Kidney capillary endothelial cell (primary cell): ENCODE measurements around the gene TUB.

Source experiments
- DNase-seq: peaks from one replicate; pipeline ENCODE4 v3.0.0-alpha.2; 2018; ENCODE audit warnings: low spot score

Gene TUB

GRCh38 chr11:8069771-8070170 is 11.2 kb upstream of the TUB start:
- DNase-seq = no peak

- peak; percentile 33 for DNase-seq
These were observed 10.4 kb upstream of the TUB start for GRCh38 chr11:8070417-8071115.

GRCh38 chr11:8071616-8072581 is 9.1 kb upstream of the TUB start:
- no peak for DNase-seq

DNA sequence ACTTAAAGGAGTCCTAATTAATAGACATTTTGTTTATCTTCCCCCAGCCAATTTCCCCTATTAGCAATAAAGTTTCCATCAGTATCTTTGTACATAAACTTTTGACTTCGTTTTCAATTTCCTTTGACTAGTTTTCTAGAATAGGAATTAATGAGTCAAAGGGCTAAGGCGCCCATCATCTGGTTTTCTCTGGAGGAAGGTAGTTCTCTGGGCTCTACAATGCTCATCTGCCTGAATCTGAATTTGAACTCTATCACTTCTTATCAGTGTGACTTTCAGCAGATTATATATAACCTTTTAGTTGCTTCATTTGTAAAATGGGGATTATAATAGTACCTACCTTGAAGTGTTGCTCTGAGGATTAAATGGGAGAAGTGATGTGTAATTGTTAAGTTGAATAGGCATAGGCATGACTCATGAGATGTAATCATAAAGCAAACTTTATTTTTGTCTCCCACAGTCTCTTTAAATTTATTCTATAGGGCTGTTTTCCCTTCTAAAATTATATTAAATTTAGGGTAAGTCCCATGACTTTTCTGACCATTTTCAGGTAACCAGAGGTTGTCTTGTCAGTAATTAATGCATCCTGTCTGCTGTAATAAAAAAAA is 5.8 kb upstream of the TUB start:
- no peak for DNase-seq

DNA sequence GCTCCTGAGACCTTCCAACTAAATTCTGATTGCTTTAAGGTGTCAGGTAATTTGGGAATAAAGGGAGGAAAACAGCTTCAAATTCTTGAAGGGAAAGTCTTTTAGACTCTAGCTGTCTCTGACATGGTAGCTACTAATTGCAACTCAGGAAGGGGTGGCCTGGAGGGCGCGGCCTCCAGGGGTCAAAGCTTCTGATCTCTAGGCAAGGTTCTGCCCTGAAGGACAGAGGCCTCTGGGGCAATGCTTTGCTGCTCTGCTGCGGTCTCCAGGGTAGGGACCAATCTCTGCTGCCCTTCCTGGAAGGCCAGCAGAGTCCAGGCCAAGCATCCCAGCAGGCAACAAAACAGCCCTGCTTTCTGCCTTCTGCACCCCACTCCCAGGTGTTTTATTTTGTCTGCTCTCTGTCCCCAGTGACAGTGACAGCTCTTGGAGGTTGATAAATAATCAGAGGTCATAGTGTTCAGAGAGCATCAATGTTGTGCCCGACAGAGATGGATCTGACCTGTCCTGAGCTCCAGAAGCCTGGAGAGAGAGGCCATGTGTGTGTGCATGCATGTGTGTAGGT is 1.8 kb upstream of the TUB start:
- DNase-seq = no peak

DNA sequence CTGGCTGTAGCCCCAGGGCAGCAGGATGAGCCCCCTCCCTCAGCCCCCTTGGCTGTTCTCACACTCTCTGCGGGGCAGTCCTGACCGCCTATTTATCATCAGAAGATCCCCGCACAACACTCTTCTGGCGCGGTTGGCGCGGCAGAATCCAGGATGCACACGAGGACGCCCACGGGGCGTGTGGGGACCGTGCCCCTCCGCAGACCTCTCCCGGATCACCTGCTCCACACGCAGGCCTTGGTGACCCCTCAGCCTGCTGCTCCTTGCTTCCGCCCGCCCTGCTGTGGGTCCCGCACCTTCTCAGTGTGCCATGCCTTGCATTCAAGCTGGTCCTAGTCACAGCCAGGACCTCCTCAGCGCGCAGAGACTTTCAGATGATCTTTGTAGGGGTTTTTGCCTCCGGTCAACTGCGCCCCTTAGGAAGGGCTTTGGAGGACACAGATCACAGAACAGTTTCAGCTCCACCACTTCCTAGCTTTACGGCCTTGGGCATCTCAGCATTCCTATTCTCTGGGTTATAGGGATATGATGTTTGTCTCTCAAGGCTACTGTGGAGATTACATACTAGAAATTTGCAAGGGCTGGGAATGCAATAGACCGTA is 841 bp upstream of the TUB start:
- no peak for DNase-seq

DNA sequence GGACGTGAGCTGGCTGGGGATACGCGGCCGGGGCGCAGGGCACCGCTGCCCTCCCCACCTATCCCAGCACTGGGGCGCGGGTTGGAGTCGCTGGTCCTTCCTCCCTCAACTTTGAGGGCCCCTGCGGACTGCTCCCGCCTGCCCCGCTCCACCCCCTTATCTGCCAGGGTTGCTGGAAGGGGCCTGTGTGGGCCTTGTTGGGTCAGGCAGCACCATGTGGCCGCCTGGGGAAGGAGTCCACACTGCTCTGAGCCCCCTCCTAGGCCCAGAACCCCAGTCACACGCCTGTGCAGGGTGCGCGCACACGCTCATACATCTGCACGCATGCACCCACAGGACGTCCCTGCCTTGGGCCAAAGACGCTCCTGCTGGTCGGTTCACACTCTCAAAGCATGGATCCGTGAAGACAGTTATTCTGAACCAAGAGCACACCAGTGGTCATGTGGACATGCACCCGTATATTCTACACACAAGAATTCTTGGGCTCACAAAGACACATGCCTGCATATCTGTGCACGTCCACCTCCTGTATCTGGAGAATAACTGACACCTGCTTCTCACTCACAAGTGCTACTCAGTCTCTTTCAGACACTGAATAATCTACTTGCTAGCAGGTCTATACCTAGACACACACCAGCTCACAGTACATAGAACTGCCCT is 710 bp downstream of the TUB start:
- no peak for DNase-seq

DNA sequence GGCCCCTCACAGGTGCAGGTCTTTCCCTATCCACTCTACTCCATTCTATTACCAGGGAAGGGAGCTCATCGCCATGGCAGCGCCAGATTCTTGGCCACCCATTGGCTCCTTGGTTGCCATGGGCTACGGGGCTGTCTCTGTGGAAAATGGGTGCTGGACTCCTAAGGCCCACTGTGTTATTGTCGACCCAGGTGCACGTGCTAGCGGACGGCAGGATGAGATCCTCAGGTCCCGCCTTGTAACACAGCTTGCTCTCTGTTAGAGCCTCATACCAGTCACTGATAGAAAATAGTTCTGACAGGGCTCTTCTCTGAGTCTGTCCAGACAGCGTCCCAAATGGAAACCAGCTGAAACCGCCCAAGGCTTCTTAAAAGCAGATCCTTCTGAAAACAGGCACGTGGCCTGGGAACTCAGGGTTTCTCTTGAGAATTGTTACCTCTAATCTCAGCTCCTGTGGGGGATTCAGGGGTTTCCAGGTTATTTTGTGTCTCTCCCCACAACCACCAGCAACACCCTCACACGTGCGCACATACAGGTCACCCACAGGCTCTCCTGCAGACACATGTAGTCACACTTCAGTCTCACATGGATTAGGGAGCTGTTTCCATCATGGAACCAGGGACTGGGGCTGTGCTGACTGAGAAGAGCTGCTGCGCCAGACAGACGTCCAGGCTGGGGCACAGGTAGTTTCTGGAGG is 1.5 kb downstream of the TUB start:
- no peak for DNase-seq

- DNase-seq = no peak
These were observed 2.0 kb downstream of the TUB start for GRCh38 chr11:8083088-8083395.

DNA sequence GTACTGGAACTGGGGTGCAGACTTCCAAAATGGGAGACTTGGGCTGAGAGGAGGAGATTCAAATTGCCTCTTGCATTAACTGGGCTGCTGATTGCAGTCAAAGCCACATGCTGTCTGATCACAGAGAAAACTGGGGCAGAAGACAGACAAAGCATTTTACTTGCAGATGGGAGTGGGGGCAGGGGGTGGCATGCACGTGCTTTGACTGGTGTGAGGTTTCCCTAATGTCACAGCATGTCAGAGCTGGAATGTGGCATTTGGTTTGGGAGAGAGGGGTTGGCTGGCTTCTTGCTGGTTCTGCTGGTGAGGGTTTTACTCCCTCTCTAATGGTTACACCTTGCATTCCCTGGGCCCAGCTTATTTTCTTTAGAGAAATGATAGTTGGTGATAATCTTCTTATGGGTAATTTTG is 2.9 kb downstream of the TUB start:
- DNase-seq = no peak

DNA sequence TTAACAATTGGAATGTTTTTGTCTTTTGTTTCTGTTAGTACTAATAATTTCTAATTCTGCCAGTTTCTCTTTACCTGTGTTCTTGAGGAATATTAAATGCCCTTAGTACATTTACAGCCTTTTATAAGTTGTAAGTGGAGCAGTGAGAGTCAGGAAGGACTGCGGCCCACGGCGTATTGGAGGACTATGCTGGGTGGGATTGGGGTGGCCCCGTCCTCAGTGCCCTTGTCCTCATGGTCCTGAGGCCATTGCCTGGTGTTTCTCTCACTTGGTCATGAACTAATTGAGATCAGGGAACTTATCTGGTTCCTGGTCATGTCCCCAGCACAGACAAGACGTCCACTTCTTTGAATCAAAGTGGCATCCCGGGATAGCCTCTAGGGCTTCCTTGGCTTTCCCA is 3.3 kb downstream of the TUB start:
- no peak for DNase-seq

GRCh38 chr11:8085011-8085645 is 4.1 kb downstream of the TUB start:
- no peak for DNase-seq

DNA sequence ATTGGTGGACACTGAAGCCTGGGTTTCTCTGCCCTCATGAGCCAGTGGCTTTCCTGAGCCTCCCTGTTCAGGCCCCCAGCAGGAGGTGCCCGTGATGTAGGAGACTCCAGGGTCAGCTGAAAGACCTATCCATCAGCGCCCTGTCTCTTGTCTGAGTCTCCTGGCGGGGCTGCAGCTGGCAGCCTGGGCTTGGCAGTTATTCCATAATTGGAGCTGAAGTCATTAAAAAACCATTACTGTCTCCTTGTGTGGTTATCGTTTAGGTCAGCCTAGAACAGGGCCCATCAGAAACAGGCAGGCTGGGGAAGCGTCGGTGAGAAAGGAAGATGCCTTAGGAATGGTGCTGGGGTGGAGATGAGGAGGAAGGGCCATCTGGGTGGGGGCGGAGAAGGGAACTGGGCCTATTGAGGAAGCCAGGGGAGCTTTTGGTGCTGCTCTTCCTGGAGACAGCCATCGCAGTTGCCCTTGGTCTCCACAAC is 5.0 kb downstream of the TUB start:
- no peak for DNase-seq

DNA sequence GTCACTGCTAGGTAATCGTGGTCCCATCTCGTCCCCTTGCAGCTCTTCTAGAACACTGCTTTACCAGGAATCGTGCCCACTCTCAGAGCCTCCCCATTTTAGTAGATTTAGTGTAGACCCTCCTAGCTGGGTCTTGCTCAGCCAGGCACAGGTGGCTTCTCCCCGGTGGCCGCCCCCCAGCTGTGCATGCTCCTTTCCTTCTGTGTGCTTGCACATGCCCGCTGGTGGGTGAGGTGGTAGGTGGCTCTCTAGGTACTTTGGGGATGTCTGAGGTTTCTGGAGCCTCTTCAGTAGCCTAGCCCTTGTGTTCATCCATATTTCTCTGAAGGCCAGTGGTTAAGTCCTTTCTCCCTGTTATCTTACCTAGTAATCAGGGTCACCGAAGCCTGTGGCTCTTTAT is 5.6 kb downstream of the TUB start:
- DNase-seq = no peak

GRCh38 chr11:8087185-8087584 is 6.2 kb downstream of the TUB start:
- no peak for DNase-seq

GRCh38 chr11:8087756-8088155 is 6.7 kb downstream of the TUB start:
- DNase-seq = no peak

- DNase-seq = no peak
These were observed 8.9 kb downstream of the TUB start for GRCh38 chr11:8089791-8090510.

DNA sequence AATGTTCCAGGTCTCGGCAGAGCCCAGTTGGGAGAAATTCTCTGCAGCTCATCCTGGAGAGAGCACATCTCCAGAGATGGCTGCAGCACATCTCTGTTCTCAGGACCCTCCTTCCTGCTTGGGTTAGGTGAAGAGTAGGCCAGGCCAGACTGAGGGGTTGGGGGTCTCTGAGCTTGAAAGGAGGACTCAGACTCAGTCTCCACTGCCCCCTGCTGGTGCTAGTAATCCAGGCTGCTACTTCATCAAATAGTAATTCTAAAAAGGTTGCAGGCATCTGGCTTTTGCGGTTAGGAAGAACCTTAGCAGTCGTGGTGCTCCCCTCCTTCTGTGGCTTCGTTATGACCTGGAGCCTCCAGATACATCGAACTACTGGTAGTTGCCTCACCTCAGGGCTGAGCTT is 9.7 kb downstream of the TUB start:
- DNase-seq = no peak

DNA sequence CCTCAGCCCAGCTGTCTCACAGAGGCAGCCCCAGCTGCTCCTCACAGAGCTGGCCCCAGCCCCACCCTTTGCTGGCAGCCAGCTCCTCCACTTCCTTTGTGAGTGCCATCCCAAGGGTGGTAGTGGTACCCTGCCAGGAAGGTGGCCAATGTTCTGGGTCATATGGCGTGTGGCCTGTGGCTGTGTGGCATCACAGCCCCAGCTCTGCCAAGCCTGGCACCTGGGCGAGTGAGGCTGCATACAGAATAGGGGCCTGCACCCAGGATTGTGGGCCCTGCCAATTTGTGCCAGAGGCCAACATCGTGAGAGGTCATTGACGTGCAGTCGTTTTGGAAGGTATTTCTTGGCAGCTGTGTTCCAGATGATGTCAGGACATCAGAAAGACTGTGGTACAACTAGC is 10.7 kb downstream of the TUB start:
- DNase-seq = no peak
